HG03066 (cell line): ENCODE data around the gene GALT.
A peak's percentile ranks its signal among the peaks of the same experiment; 100 is the strongest.
"Not testable (repeated sequence)": the region's sequence is repeated elsewhere in the genome, so short reads cannot be mapped to it uniquely, and the experiment has no call there.

Source experiments
- ATAC-seq: cut with Tn5 transposase; IDR thresholded peaks from one replicate; pipeline ENCODE4 v1.9.1; 2021; ENCODE audit warnings: low read depth; ENCODE audit not compliant: unreplicated experiment

GALT gene

GRCh38 chr9:34625186-34625486, 21.3 kb upstream of the GALT start:
- ATAC-seq = no peak

- no peak for ATAC-seq
Measured at GRCh38 chr9:34627716-34628655, 18.5 kb upstream of the GALT start.

- ATAC-seq = no peak
Measured at GRCh38 chr9:34628656-34629490, 17.6 kb upstream of the GALT start, which contains the start of gene ARID3C. Gene ARID3C (minus strand): TSS chr9:34629066. CDS start chr9:34628014, 1,052 bp downstream.

- no peak for ATAC-seq
Measured at GRCh38 chr9:34629491-34629808, 17.0 kb upstream of the GALT start.

- no peak for ATAC-seq
Measured at GRCh38 chr9:34630402-34631154, 15.9 kb upstream of the GALT start.

GRCh38 chr9:34633166-34633565, 13.3 kb upstream of the GALT start:
- no peak for ATAC-seq

GRCh38 chr9:34633851-34634550, 12.5 kb upstream of the GALT start:
- ATAC-seq = no peak

GRCh38 chr9:34634551-34635248, 11.8 kb upstream of the GALT start:
- ATAC-seq = no peak

GRCh38 chr9:34635556-34635955, 10.9 kb upstream of the GALT start:
- ATAC-seq = no peak

- no peak for ATAC-seq
Measured at GRCh38 chr9:34636791-34637355, 9.6 kb upstream of the GALT start.

GRCh38 chr9:34637356-34638137, 8.9 kb upstream of the GALT start, which contains the start of gene SIGMAR1:
Gene SIGMAR1 (minus strand): TSS chr9:34637787. CDS start chr9:34637697, 90 bp downstream.
- peak; percentile 77 for ATAC-seq

- ATAC-seq = no peak
Measured at GRCh38 chr9:34638138-34638445, 8.4 kb upstream of the GALT start.

- not testable (repeated sequence) for ATAC-seq
Measured at GRCh38 chr9:34639322-34639721, 7.2 kb upstream of the GALT start.

- no peak for ATAC-seq
Measured at GRCh38 chr9:34642679-34643078, 3.8 kb upstream of the GALT start.

- no peak for ATAC-seq
Measured at GRCh38 chr9:34644766-34645314, 1.6 kb upstream of the GALT start.

GRCh38 chr9:34647084-34647403, 569 bp downstream of the GALT start:
- ATAC-seq = no peak

- ATAC-seq = no peak
Measured at GRCh38 chr9:34647651-34648050, 1.2 kb downstream of the GALT start.

- no peak for ATAC-seq
Measured at GRCh38 chr9:34648673-34649072, 2.2 kb downstream of the GALT start.

- no peak for ATAC-seq
Measured at GRCh38 chr9:34650816-34651215, 4.3 kb downstream of the GALT start.
